Liver (tissue), 3 donors: ENCODE results near the gene ERMARD.

Experiments
- CTCF ChIP-seq: fragments of 150-350 bp; IDR thresholded peaks from 2 replicates; pipeline ENCODE4 v1.5.1; 2017; ENCODE audit warnings: improper control_type of control experiment, low read depth, low read length; ENCODE audit not compliant: missing input control
- EGR1 ChIP-seq, 2 donors: IDR thresholded peaks; 2 replicates each; pipeline ENCODE4 v1.6.1; 2016 to 2018; ENCODE audit warnings: antibody characterized with exemption in 2 of 2, low read depth in 2 of 2
- JUND ChIP-seq, 2 donors: IDR thresholded peaks; 2 replicates each; pipeline ENCODE4 v1.6.1; 2016; ENCODE audit warnings: antibody characterized with exemption in 2 of 2
- MAX ChIP-seq: IDR thresholded peaks from 2 replicates; pipeline ENCODE4 v1.6.1; 2016; ENCODE audit warnings: antibody characterized with exemption
- REST ChIP-seq: IDR thresholded peaks from 2 replicates; pipeline ENCODE4 v1.6.1; 2016; ENCODE audit warnings: antibody characterized with exemption, mild to moderate bottlenecking
- donor health status: healthy.
- donor health status: healthy.

- no peak for TF ChIP-seq CTCF
- no peak for TF ChIP-seq JUND (IDR thresholded peaks at IDR 0.05)
- TF ChIP-seq REST, result no peak
- no peak for TF ChIP-seq MAX
- no peak for TF ChIP-seq EGR1 (IDR thresholded peaks at IDR 0.05; ENCODE audit: low read depth in 2 of 2)
Measured at GRCh38 chr6:169719117-169719516, 32.3 kb upstream of the ERMARD start.
